Mesenchymal stem cell (in vitro differentiated cells and primary cell): ENCODE results near the gene PAPPA2.

Experiments
- DNase-seq: peaks from one replicate; pipeline ENCODE4 v3.0.0-alpha.2; 2013
- H2AFZ ChIP-seq: one replicate; pipeline ENCODE4 v1.6.1; 2013; ENCODE audit warnings: low read depth, mild to moderate bottlenecking, control low read depth, inconsistent platforms, low read length, moderate library complexity
- H2AK5ac ChIP-seq: 2 replicates; pipeline ENCODE4 v1.6.1; 2013; ENCODE audit warnings: low read length, moderate library complexity, mild to moderate bottlenecking, inconsistent platforms; ENCODE audit not compliant: severe bottlenecking
- H2BK120ac ChIP-seq: one replicate; pipeline ENCODE4 v1.6.1; 2013; ENCODE audit warnings: low read depth, mild to moderate bottlenecking, inconsistent platforms, low read length, moderate library complexity
- H2BK12ac ChIP-seq, 2 experiments: one replicate each; pipeline ENCODE4 v1.6.1; 2013; ENCODE audit warnings: inconsistent platforms in 2 of 2, low read length in 2 of 2, mild to moderate bottlenecking in 2 of 2, moderate library complexity in 2 of 2, control low read depth in 1 of 2
- H2BK15ac ChIP-seq: one replicate; pipeline ENCODE4 v1.6.1; 2013; ENCODE audit warnings: mild to moderate bottlenecking, low read depth, inconsistent platforms; ENCODE audit not compliant: poor library complexity, severe bottlenecking
- H2BK5ac ChIP-seq: 2 replicates; pipeline ENCODE4 v1.6.1; 2013; ENCODE audit warnings: low read depth, mild to moderate bottlenecking, low read length, control low read depth, inconsistent platforms; ENCODE audit not compliant: poor library complexity, severe bottlenecking
- H3K14ac ChIP-seq, 2 experiments: one replicate each; pipeline ENCODE4 v1.6.1; 2013; ENCODE audit warnings: inconsistent platforms in 2 of 2, low read length in 2 of 2, control low read depth in 1 of 2, mild to moderate bottlenecking in 1 of 2, moderate library complexity in 1 of 2
- H3K18ac ChIP-seq, 2 experiments: one replicate each; pipeline ENCODE4 v1.6.1; 2013; ENCODE audit warnings: inconsistent platforms in 2 of 2, low read length in 2 of 2, control low read depth in 1 of 2, low read depth in 1 of 2, mild to moderate bottlenecking in 1 of 2
- H3K23ac ChIP-seq, 2 experiments: one replicate each; pipeline ENCODE4 v1.6.1; 2013; ENCODE audit warnings: inconsistent platforms in 2 of 2, low read length in 2 of 2, mild to moderate bottlenecking in 2 of 2, moderate library complexity in 2 of 2, control low read depth in 1 of 2
- H3K27ac ChIP-seq: 2 replicates; pipeline ENCODE4 v1.5.1; 2013; ENCODE audit warnings: mild to moderate bottlenecking, moderate library complexity, low read length, control low read depth, inconsistent platforms; ENCODE audit not compliant: poor library complexity, severe bottlenecking
- H3K27me3 ChIP-seq, 2 experiments: 2 replicates each; pipeline versions ENCODE4 v1.6.1 to v1.7.0; 2013; ENCODE audit warnings: low read length in 2 of 2, mild to moderate bottlenecking in 2 of 2, moderate library complexity in 2 of 2, control low read depth in 1 of 2, inconsistent platforms in 1 of 2; ENCODE audit not compliant: control insufficient read depth in 1 of 2, insufficient read depth in 1 of 2
- H3K36me3 ChIP-seq, 2 experiments: 2 replicates each; pipeline versions ENCODE4 v1.6.1 to v1.7.0; 2013; ENCODE audit warnings: low read length in 2 of 2, control low read depth in 1 of 2, inconsistent platforms in 1 of 2, low read depth in 1 of 2, mild to moderate bottlenecking in 1 of 2; ENCODE audit not compliant: insufficient read depth in 2 of 2, control insufficient read depth in 1 of 2
- H3K4ac ChIP-seq, 2 experiments: one replicate each; pipeline ENCODE4 v1.6.1; 2013; ENCODE audit warnings: inconsistent platforms in 2 of 2, low read length in 2 of 2, mild to moderate bottlenecking in 2 of 2, moderate library complexity in 2 of 2, control low read depth in 1 of 2, low read depth in 1 of 2
- H3K4me1 ChIP-seq: 2 replicates; pipeline ENCODE4 v1.6.1; 2013; ENCODE audit warnings: low read depth, low read length, control low read depth; ENCODE audit not compliant: control insufficient read depth, insufficient read depth
- H3K4me2 ChIP-seq: 2 replicates; pipeline ENCODE4 v1.6.1; 2013; ENCODE audit warnings: low read length, mild to moderate bottlenecking, inconsistent platforms; ENCODE audit not compliant: poor library complexity, severe bottlenecking
- H3K4me3 ChIP-seq, 2 experiments: 2 replicates each; pipeline versions ENCODE4 v1.5.1 to v1.7.0; 2013; ENCODE audit warnings: low read length in 2 of 2, mild to moderate bottlenecking in 2 of 2, control low read depth in 1 of 2, low read depth in 1 of 2; ENCODE audit not compliant: insufficient read depth in 1 of 2
- H3K79me1 ChIP-seq: replicated peaks from 2 replicates; pipeline ENCODE4 v1.6.1; 2013; ENCODE audit warnings: mild to moderate bottlenecking, control low read depth, low read length, inconsistent platforms; ENCODE audit not compliant: poor library complexity, severe bottlenecking
- H3K9ac ChIP-seq: 2 replicates; pipeline ENCODE4 v1.7.0; 2013; ENCODE audit warnings: mild to moderate bottlenecking, low read length, moderate library complexity
- H3K9me3 ChIP-seq: 2 replicates; pipeline ENCODE4 v1.7.0; 2013; ENCODE audit warnings: mild to moderate bottlenecking, low read length; ENCODE audit not compliant: control insufficient read depth
- H4K8ac ChIP-seq: one replicate; pipeline ENCODE4 v1.6.1; 2013; ENCODE audit warnings: inconsistent platforms, mild to moderate bottlenecking, low read length, moderate library complexity
- H4K91ac ChIP-seq: one replicate; pipeline ENCODE4 v1.6.1; 2013; ENCODE audit warnings: mild to moderate bottlenecking, low read length, inconsistent platforms
- WGBS: methylation state at CpG from one replicate; pipeline ENCODE4 v1.1.7; 2013; ENCODE audit warnings: mixed read lengths; 5-methylcytosine and 5-hydroxymethylcytosine counted together

The PAPPA2 gene

GRCh38 chr1:176775996-176776395 is 313.0 kb downstream of the PAPPA2 start:
- no peak overlapping the region for H2BK120ac ChIP-seq
- no peak overlapping the region for H2AK5ac ChIP-seq
- no peak overlapping the region for H3K4me3 ChIP-seq
- no peaks in the 10 kb centered on the region for H3K79me1 ChIP-seq
- H3K4ac ChIP-seq = no peak overlapping the region
- H3K4me1 ChIP-seq = no peaks in the 10 kb centered on the region
- no peak for DNase-seq
- no peak overlapping the region for H2BK5ac ChIP-seq
- H2BK12ac ChIP-seq = no peak overlapping the region
- H3K27ac ChIP-seq = no peak overlapping the region
- no peak overlapping the region for H4K8ac ChIP-seq
- no peak overlapping the region for H3K23ac ChIP-seq
- H3K9ac ChIP-seq = no peak overlapping the region
- H4K91ac ChIP-seq = no peak overlapping the region
- no peaks in the 10 kb centered on the region for H3K9me3 ChIP-seq
- H3K36me3 ChIP-seq = no peaks in the 10 kb centered on the region
- no peak overlapping the region for H2AFZ ChIP-seq
- no peak overlapping the region for H2BK15ac ChIP-seq
- H3K18ac ChIP-seq = no peak overlapping the region
- no CpG with 5 or more reads among the region's 3 CpGs for WGBS
- no peak overlapping the region for H3K14ac ChIP-seq
- H3K27me3 ChIP-seq = no peaks in the 10 kb centered on the region
- no peak overlapping the region for H3K4me2 ChIP-seq

- no peak overlapping the region for H3K4me3 ChIP-seq
- H2BK15ac ChIP-seq = no peak overlapping the region
- no peak overlapping the region for H2AFZ ChIP-seq
- H3K36me3 ChIP-seq = no peaks in the 10 kb centered on the region
- H4K91ac ChIP-seq = no peak overlapping the region
- 14% methylated on average over 1 of the region's 1 CpG for WGBS
- no peak overlapping the region for H3K18ac ChIP-seq
- H3K79me1 ChIP-seq = no peaks in the 10 kb centered on the region
- no peaks in the 10 kb centered on the region for H3K9me3 ChIP-seq
- H2BK120ac ChIP-seq = no peak overlapping the region
- DNase-seq = no peak
- no peaks in the 10 kb centered on the region for H3K4me1 ChIP-seq
- no peak overlapping the region for H2AK5ac ChIP-seq
- H2BK5ac ChIP-seq = no peak overlapping the region
- no peak overlapping the region for H3K23ac ChIP-seq
- H3K9ac ChIP-seq = no peak overlapping the region
- H2BK12ac ChIP-seq = no peak overlapping the region
- no peak overlapping the region for H3K4ac ChIP-seq
- H4K8ac ChIP-seq = no peak overlapping the region
- no peak overlapping the region for H3K27ac ChIP-seq
- no peak overlapping the region for H3K14ac ChIP-seq
- H3K27me3 ChIP-seq = no peaks in the 10 kb centered on the region
- no peak overlapping the region for H3K4me2 ChIP-seq
Measured at GRCh38 chr1:176778056-176778455, 315.1 kb downstream of the PAPPA2 start.

- WGBS = 19% methylated on average over 1 of the region's 1 CpG
- H3K4ac ChIP-seq = no peak overlapping the region
Measured at GRCh38 chr1:176779992-176780328, 317.0 kb downstream of the PAPPA2 start.

GRCh38 chr1:176783309-176783708 is 320.3 kb downstream of the PAPPA2 start:
- H2BK5ac ChIP-seq = no peak overlapping the region
- 100% methylated on average over 1 of the region's 5 CpGs for WGBS
- H3K4me1 ChIP-seq = peaks cover 1% of the 10 kb centered on the region
- no peak overlapping the region for H2BK120ac ChIP-seq
- H3K23ac ChIP-seq = no peak overlapping the region
- no peak overlapping the region for H2AK5ac ChIP-seq
- H3K9me3 ChIP-seq = no peaks in the 10 kb centered on the region
- no peak overlapping the region for H3K27ac ChIP-seq
- no peak overlapping the region for H2BK15ac ChIP-seq
- H3K4me3 ChIP-seq = no peak overlapping the region
- H3K4ac ChIP-seq = no peak overlapping the region
- no peaks in the 10 kb centered on the region for H3K36me3 ChIP-seq
- H3K27me3 ChIP-seq = no peaks in the 10 kb centered on the region
- no peak overlapping the region for H2AFZ ChIP-seq
- no peak overlapping the region for H3K14ac ChIP-seq
- H3K18ac ChIP-seq = no peak overlapping the region
- H4K8ac ChIP-seq = no peak overlapping the region
- no peak overlapping the region for H3K4me2 ChIP-seq
- no peak for DNase-seq
- H3K9ac ChIP-seq = no peak overlapping the region
- no peak overlapping the region for H2BK12ac ChIP-seq
- no peaks in the 10 kb centered on the region for H3K79me1 ChIP-seq
- no peak overlapping the region for H4K91ac ChIP-seq

More at GRCh38 chr1:176779992-176780328, 317.0 kb downstream of the PAPPA2 start:
- Histone ChIP-seq H4K8ac (no peak overlapping the region), H3K9me3 (no peaks in the 10 kb centered on the region), H2BK5ac (no peak overlapping the region), H3K14ac (no peak overlapping the region), H2BK120ac (no peak overlapping the region), H3K36me3 (no peaks in the 10 kb centered on the region), H3K27ac (no peak overlapping the region), H2AK5ac (no peak overlapping the region), H2BK12ac (no peak overlapping the region), H3K79me1 (no peaks in the 10 kb centered on the region), H3K4me1 (no peaks in the 10 kb centered on the region), H4K91ac (no peak overlapping the region), H2BK15ac (no peak overlapping the region), H3K9ac (no peak overlapping the region), H3K4me2 (no peak overlapping the region), H3K18ac (no peak overlapping the region), H3K23ac (no peak overlapping the region), H2AFZ (no peak overlapping the region), H3K27me3 (no peaks in the 10 kb centered on the region), H3K4me3 (peak overlapping the region in 1 of 2 experiments; percentile 34)
- no peak for DNase-seq
